HG02981 (cell line): ENCODE results near the gene AGBL1.
"Not testable (repeated sequence)": the region's sequence is repeated elsewhere in the genome, so short reads cannot be mapped to it uniquely, and the experiment has no call there.

Source experiments
- ATAC-seq: cut with Tn5 transposase; IDR thresholded peaks from one replicate; pipeline ENCODE4 v1.9.1; 2021; ENCODE audit warnings: mild to moderate bottlenecking, moderate library complexity; ENCODE audit not compliant: unreplicated experiment

The AGBL1 gene

DNA sequence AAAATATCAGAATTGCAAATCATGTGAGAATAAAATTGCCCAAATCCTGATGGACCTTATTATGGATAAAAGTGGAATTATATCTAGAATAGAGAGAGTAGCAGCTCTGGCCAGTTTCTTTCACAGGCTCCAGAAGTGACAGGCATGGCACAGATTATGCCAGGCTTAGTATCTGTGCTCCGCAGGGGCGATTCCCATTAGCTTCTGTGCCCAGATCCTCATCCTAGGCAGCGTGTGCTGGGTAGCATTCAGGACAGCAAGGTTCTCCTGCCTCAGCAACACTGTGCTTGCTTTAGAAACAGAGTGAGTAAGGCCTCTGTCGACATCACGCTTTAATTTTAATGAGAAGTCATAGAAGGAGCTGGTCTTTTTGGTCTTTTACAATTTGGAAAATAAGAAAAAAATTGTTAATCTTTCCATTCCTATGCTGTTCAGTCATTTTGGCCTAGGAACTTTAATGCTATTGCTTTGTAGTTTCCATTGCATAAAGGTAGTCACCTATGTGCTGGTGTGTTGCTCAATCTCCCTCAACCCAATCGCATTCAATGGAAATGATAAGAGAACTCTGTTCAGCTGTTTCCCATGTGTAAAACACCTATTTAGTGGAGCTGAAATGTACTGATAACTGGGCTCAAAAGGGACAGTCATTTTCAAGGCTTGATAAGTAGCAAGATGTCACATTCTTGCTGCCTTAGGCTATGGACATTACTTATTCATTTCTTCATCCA, 770.1 kb downstream of the AGBL1 start:
- ATAC-seq = no peak

DNA sequence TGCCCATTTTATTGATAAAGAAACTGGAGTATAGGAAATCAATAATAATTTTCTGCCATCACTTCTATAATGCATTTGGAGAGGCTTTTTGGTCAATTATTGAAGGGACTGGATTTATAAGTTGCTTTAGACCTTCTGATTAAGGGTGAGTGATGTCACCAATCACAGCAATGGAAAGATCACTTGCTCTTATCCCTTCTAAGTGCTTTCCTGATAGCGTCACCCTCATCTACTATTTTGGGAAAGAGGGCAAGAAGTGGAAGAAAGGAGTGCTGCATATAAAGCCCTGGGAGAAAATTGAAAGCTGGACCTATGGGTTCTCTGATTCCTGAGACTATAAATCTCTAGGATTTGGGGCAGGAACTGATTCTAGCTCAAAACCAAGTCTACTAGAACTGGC, 771.3 kb downstream of the AGBL1 start:
- ATAC-seq = no peak

DNA sequence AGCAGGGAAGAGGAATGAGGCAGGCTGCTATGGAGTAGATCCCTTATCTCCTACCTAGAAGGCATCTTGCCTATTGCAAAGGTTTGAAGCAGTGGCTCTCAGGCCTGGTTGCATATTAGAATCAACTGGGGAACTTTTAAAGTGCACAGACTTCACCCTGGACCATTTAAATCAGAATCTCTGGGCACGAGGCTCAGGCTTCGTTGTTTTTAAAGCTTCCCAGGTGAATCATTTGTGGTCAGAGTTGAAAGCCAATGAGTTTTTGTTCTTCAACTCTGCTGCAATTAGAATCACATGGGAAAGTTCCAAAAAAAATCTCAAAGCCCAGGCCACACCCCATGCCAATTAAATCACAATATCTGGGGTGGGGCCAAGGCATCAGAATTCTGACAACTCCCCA, 773.1 kb downstream of the AGBL1 start:
- ATAC-seq = no peak

DNA sequence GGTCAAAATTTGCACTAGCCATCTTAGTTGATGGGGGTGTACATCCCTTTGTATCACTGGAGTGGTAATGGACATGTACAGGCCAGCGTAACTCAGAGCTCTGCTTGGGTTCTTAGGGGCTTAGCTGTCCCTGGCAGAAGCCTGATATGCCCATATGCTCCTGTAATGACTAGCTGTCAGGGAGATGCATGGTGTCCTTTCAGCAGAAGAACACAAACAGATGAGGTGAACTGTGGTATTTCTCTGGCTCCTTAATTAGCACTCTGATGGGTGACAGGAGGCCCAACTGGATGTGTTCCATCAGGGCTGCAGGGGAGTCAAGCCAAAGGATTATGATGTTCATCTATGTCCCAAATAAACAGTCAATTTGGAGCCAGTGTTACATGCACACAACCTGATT, 774.5 kb downstream of the AGBL1 start:
- ATAC-seq = no peak

DNA sequence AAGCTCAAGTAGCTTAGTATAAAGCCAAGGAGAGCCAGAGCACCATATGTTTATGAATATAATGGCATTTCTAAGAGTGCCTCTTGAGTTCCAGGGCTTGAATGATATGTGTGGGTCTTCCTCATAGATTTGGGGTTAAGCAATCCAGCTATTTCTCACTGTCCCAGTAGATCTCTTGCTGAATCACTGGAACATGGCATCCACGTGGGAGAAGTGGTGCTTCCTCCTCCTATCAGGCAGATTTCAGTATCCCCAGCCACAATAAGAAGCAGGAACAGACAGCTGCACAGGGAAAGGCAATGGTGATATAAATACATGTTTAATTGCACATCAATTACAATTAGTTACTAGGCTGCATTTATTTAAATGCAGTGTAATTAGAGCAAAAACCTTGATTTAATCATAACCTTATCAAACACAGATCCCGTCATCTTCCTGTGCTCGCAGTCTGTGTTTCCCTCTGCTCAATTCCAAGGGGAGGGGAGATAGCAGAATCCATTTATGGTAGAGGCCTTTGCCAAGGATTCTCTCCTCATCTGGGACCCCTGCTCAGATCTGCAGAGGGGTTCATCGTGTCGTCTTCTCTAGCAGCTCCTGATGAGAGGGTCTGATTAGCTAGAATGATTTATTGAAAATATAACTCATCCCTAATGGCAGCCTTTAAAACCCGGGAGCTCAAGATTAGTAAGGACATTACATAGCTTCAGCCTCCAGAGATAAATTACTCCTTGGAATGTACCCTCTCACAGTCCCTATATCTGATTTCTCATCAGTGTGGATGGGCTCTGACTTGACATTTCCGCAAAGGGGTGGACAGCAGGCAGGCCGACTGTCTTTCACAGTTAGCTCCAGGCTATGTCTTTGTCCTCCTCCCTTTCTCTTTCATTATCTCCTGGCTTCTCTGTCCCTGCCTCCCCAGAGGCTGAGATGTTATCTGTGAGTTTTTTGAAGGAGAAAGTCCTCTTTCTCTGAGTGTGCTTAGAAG, 775.9 kb downstream of the AGBL1 start:
- no peak for ATAC-seq

DNA sequence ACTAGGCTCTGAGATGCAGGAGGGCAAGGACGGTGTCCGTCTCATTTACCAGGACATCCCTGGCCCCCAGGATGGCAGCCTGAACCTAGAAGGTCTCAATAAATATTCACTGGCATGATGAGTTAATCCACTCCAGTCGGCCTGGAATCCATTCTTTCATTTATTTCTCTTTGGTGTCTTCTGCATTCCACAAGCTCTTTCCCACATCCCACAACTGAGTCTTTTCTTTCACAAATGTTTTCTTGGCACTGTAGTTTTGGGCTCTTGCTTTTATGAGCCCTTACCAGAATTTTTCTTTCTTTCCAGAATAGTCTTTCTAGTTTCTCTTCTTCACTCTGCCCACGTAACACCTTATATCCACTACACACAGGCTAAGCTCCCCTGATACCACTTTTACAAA, 778.0 kb downstream of the AGBL1 start:
- ATAC-seq = no peak

DNA sequence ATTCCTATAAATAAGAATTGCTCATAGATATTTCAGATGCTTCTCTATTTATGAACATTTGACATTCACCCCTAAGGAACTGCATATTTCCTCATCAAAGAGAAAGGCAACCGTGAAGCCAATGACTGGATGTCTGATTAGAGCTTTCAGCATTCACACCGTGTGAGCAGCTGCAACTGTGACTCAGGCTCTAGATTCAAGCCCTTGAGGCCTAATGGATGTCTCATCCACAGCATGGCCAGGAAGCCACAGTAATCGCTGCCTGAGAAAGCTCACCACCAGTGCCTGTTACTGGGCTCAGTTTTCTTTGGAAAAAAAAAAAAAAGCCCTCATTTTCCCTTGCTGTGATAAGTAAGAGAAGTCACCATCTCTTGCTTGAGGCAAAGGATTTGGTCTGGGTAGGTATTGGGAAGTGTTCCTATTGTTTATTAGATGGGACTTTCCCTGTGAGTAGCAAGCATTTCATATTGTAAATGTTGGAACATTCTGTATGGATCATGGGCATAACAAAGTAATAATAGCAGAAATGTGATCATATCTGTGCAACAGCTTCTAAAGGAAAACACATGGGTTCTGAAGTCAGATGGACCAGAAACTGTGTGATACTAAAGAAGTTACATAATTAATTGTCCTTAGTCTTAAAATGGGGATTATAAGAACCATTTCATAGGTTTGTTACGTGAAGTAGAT, 783.7 kb downstream of the AGBL1 start:
- ATAC-seq = no peak

DNA sequence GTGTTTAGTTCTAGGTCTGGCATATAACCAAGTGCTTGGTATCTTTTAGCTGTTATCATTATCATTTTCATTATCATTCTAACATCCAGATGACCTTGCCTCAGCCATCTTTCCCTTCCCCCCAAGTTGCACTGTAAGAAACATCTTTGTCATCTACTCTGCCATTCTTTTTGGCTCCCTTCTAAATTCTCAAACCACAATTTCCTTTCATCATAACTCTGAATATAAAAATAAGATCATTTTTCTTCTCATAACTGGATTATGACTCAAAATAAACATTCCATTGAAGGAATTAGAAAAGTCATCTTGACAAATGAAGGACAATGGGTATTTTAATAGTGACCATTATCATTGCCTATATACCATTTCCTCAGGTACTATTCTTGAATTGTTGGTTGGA, 786.2 kb downstream of the AGBL1 start:
- ATAC-seq = no peak

DNA sequence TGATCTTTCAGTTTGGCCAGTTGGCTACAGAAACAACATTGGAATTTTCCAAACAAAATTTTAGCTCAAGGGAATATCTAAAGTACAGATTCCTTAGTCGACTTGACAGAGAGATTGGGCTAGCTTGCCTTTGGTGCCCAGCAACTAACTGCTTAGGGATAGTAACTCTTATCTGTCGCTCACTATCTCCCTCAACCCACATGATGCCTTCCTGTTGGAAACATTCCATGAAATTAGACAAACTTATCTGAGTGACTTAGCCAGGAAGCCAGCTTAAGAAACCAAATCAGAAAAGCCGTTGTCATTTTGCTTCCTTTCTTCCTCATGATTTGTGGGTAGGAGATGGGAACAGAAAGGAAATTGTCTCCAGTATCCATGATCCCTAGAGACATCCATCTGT, 791.2 kb downstream of the AGBL1 start:
- no peak for ATAC-seq

DNA sequence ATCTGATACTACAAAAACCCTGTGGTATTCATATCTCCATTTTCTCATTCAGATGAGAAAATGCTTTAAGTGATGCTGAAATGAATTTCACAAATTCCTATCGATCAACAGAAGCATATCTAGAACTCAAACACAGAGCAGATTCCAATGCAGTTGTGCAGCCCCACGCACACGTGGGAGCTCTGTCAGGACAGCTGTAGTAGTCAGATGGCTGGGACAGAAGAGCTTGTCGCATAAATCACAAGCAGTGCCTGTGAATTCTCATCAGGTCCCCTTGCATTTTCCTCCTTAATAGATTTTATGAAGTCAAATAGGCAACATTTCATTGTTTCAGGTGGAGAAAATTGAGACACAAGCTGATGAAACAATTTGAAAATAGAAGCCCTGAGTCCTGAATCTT, 792.3 kb downstream of the AGBL1 start:
- no peak for ATAC-seq

DNA sequence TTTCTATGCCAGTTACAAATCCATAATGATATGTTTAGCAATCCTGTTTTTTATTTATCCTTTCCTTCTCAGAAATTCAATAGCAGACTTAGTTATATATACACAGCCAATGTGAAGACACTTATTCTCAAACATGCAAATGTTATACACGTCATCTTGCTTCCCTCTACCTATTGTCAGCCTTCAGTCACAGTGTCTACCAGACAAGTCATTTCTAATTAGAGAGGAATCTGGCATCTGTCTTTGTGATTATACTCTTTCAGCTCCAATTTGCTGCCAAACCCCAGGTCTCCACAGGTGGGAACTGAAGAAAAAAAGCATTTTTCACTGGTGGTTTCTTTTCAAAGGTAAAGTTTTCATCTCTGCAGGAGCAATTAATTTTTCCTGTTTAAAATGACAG, 793.1 kb downstream of the AGBL1 start:
- no peak for ATAC-seq

DNA sequence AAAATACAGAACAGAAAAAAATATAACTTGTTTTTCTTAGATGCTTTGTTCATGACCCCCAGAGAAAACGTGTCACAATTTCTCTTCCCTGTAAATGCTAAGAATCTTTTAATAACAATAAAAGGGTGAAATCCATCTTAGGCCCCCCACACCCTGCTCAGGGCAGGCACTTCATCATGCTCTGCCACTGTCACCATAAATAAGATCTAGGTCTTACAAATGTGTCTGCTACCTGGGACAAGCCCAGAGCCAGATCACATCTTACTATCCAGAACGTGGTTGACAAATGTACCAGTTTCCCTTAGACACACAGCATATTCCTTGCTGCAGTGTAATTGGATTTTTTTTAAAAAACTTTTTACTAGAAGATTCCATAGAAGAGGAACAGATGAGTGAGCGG, 795.4 kb downstream of the AGBL1 start:
- ATAC-seq = no peak

DNA sequence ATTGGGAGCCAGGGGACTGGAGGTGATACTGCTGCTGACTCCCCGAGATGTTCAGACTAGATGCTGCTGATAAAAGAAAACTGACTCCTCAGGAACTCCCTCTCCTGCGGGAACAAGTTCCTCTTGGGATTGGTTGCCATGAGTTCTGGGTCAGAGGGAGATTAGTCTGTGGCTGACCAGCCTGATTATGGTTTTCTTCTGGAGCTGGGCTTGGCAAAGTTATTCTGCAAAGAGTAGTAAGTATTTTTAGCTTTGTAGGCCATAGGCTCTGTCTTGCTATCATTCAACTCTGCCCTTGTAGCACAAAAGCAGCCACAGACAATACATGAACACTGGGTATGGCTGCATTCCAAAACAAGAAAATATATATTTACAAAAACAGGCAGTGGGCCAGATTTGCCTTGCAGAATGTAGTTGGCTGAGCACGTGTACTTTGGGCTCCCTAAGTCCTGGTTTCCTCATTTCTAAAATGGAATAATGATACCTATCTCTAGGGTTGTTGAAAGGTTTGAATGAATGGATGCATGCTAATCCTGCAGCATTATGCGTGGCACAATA, 796.8 kb downstream of the AGBL1 start:
- no peak for ATAC-seq

DNA sequence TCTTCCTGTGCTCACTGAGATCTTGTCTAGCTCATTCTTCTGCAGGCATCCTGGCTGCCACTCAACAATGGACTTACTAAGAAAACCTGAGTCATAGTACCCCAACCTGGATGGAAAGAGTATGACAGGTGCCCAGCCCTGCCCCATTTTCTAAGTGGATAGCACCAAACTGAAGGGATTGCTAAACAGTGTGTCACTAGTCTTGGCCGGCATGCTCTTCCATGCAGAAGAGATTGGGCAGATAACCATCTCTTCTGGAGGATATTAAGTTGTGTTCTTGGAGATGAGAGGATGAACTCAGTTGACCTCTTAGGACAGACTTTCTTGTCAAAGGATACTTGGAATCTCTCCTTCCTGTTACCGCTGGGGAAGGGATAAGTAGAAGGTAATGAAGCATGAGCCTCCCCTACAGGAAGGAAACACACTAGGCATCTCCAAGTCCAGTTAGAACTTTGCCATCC, 797.5 kb downstream of the AGBL1 start:
- no peak for ATAC-seq

DNA sequence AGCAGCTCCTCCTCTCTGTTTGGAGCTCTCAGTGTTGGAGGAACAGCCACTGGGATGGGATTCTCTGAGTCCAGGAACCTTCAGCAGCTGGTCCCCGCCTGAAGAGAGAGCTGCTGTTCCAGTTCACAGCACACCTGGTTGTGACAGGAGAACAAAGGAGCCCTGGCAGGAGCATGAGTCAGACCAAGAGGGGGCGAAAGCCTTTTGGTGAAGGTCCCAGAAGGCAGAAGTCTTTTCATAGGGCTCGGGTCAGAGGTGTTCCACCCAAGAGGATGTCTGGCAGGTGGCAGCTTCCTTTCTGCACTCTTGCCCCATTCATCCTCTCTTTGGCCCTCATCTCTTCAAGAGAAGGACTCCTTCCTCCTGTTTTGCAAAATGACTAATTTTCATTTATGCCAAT, 799.2 kb downstream of the AGBL1 start:
- ATAC-seq = not testable (repeated sequence)

DNA sequence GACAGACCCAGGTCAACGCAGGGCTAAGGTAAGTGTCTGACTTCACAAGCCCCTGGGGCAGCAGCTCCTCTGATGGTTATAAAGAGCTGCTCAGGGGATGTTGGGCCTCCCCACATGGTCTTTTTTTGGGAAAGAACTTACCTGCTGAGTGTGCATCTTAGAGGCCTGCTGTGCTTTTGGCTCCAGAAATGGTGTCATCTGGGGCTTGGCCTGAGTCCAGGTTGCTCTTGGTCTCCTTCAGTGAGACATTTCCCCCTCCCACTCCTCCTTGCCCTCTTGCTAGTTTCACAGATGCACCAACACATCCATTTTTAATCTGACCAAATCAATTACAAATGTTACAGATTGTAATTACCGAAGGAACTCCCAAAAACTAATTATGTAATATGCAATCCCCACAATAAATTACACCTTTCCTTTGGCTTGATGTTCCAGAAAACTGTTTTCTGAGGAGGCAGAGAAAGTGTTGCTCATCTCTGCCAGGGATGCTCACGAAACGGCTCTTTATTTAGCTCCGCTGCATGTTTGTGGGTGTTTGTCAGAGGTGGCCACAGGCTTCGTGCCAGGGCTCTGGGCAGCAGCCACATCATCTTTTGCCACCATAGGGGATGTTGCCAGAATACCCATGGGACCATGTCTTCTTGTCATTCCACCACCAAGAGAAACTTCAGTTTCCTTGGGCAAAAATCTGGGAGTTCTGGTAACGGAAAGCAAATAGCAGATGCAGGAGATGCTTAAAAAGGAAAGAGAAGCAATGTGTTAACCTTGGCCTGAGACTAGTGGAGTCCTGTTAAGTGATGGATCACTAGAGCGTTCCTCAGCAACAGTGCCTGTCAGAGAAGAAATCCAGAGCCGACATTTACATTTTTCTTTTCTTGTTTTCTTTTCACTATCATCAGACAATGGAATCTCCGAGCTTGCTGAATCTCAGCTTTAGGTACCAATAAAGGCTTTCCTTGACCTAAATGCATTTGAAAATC, 799.9 kb downstream of the AGBL1 start:
- no peak for ATAC-seq

DNA sequence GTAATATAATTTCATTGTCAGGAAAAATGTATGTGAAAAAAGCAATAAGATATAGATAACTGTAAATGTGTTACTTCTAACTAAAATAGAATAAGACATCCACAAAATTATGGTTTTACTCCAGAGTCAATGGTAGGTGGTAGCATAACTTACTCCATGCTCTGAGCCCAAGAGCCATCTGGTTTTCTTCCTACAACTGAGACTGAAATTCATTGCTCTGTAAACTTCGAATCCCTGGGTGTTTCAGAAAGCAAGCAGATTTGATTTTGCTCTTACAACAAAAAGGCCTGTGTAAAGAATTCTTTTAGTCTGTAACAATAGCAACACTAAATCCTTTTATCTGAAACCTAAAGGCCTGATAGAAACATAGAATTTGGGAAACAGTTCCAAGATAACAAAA, 805.9 kb downstream of the AGBL1 start:
- no peak for ATAC-seq

DNA sequence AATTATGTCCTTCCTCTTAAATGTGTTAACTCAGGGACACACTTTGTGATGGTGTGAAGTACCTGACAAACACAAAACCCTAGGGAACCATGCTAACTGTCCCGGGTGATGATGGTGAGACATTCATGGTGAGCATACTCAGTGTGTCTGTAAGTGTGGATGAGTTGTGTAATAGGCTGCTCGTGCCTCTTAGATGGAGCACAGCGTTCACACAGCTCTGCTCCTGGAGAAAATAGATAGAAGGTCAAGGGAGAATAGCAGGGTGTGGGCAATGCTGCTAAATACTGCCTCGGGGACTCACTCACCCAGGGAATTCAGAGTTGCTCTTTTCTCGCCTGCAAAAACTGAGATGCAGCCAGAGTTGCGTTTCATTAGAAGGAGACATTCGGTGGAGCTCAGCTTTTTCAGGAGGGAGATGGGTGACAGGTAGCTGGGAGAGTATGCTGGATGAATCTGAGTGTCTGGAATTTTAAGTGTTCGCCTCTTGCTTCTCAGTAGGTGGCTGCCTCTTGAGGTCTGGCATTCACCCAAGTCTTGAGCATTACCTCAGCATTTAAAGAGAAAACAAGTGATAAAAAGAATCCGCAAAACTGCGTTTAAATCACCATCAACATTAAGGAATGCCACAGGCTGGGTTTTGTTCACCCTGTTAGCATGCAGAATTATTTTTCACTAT, 813.2 kb downstream of the AGBL1 start:
- ATAC-seq = no peak

DNA sequence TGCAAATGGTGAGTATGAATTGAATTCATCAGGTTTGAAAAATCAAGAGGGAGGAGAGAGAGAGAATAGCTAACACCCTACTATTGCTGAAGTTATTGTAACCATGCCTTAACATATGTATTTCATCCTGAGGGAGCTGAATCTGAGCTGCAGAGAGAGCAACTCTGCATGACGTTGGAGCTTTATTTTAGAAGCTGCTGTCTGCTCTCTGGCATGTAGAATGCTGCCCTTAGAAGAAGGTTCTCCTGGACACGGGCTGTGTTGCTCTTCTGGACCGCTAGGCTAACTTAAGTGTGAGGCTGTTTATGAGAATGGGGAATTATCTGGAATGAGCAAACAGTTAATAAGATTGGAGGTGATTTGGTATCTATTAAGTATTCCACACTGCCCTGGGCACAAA, 814.6 kb downstream of the AGBL1 start:
- ATAC-seq = no peak
